Measurements from ENCODE around the gene C1orf226.
"Not testable (repeated sequence)": the region's sequence is repeated elsewhere in the genome, so short reads cannot be mapped to it uniquely, and the experiment has no call there.

The C1orf226 gene

GRCh38 chr1:162420120-162420519 lies 38.6 kb downstream of the C1orf226 start:
- H3K9ac ChIP-seq (ENCODE audit: low read depth, low read length): no peak overlapping the region

DNA sequence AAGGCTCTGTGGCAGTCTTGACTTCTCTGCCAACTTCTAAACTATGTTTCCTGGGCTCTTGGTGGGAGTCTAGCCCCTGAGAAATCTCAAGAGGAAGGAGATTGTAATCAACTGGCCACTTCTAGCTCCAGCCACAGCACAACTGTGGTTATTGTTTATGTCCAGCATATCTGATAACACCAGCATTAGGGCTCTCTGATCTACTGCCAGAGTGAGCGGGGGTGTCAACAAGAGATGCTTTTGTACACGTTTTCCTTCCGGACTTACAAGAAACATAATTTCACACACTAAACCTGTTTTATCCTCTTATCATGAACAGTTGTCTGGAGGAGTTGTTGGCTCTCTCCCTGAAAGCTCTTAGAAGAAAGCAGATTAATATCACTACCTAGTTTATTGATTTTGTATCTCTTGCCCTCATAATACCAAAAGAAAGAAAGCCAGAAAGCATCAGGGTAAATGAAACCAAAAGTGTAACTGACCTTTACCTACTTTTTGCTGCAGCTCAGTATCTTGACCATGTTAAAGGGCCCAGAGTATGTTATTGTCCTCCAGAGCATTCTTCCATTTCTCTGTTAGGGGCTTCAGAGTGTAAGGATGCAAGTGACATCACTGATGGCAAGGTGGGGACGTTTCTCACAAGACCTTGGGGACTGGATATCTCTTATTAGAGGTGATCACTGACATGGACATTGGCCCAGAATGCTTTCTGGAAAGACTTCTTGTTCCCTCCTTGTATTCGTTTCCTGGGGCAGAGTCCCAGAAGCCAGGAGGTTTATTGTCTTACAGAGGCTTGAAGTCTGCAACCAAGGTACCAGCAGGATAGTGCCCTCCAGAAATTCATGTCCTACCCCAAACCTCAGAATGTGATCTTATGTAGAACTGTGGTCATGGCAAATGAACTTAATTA lies 40.0 kb downstream of the C1orf226 start:
- no peaks in the 10 kb centered on the region for H3K9me3 ChIP-seq (ENCODE audit: control insufficient read depth, insufficient read depth, low read length)
- H3K36me3 ChIP-seq (ENCODE audit: control insufficient read depth, insufficient read depth, low read length): no peaks in the 10 kb centered on the region
- no peaks in the 10 kb centered on the region for H3K4me1 ChIP-seq (ENCODE audit: control insufficient read depth, insufficient read depth, low read length)
- no peak overlapping the region for H3K4me3 ChIP-seq (ENCODE audit: low read depth, low read length)
- H3K9ac ChIP-seq (ENCODE audit: low read depth, low read length): no peak overlapping the region
- H3K27me3 ChIP-seq (ENCODE audit: control insufficient read depth, insufficient read depth, low read length): no peaks in the 10 kb centered on the region

More at GRCh38 chr1:162420120-162420519, 38.6 kb downstream of the C1orf226 start:
- H3K4me3 ChIP-seq (ENCODE audit: low read depth, low read length): no peak overlapping the region
- peaks cover 3% of the 10 kb centered on the region for H3K9me3 ChIP-seq (ENCODE audit: control insufficient read depth, insufficient read depth, low read length)
- H3K27me3 ChIP-seq (ENCODE audit: control insufficient read depth, insufficient read depth, low read length): no peaks in the 10 kb centered on the region
- no peaks in the 10 kb centered on the region for H3K4me1 ChIP-seq (ENCODE audit: control insufficient read depth, insufficient read depth, low read length)
- no peaks in the 10 kb centered on the region for H3K36me3 ChIP-seq (ENCODE audit: control insufficient read depth, insufficient read depth, low read length)

- no peaks in the 10 kb centered on the region for H3K36me3 ChIP-seq (ENCODE audit: control insufficient read depth, insufficient read depth, low read length)
- no peaks in the 10 kb centered on the region for H3K9me3 ChIP-seq (ENCODE audit: control insufficient read depth, insufficient read depth, low read length)
- H3K9ac ChIP-seq (ENCODE audit: low read depth, low read length): no peak overlapping the region
- H3K4me3 ChIP-seq (ENCODE audit: low read depth, low read length): no peak overlapping the region
- H3K27me3 ChIP-seq (ENCODE audit: control insufficient read depth, insufficient read depth, low read length): no peaks in the 10 kb centered on the region
- no peaks in the 10 kb centered on the region for H3K4me1 ChIP-seq (ENCODE audit: control insufficient read depth, insufficient read depth, low read length)
Measured at GRCh38 chr1:162422662-162423375, 41.3 kb downstream of the C1orf226 start.

DNA sequence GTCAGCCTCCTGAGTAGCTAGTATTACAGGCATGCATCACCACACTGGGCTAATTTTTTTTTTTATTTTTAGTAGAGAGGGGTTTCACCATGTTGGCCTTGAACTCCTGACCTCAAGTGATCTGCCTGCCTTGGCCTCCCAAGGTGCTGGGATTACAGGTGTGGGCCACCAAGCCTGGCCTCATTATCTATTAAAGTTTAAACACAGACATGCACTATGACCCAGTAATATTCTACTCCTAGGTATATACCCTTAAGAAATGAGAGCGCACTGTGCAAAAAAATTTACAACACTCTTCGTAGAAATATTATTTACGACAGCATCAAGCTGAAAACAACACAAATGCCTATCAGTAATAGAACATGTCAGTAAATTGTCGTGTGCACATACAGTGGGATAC lies 49.1 kb downstream of the C1orf226 start:
- H3K4me3 ChIP-seq (ENCODE audit: low read depth, low read length): no peak overlapping the region
- no peak overlapping the region for H3K9ac ChIP-seq (ENCODE audit: low read depth, low read length)
- no peaks in the 10 kb centered on the region for H3K9me3 ChIP-seq (ENCODE audit: control insufficient read depth, insufficient read depth, low read length)
- no peaks in the 10 kb centered on the region for H3K36me3 ChIP-seq (ENCODE audit: control insufficient read depth, insufficient read depth, low read length)
- H3K27me3 ChIP-seq (ENCODE audit: control insufficient read depth, insufficient read depth, low read length): no peaks in the 10 kb centered on the region
- no peaks in the 10 kb centered on the region for H3K4me1 ChIP-seq (ENCODE audit: control insufficient read depth, insufficient read depth, low read length)

GRCh38 chr1:162432977-162433713 lies 51.6 kb downstream of the C1orf226 start:
- H3K9me3 ChIP-seq (ENCODE audit: control insufficient read depth, insufficient read depth, low read length); H3K36me3 ChIP-seq (ENCODE audit: control insufficient read depth, insufficient read depth, low read length); H3K27me3 ChIP-seq (ENCODE audit: control insufficient read depth, insufficient read depth, low read length); H3K4me3 ChIP-seq (ENCODE audit: low read depth, low read length); H3K4me1 ChIP-seq (ENCODE audit: control insufficient read depth, insufficient read depth, low read length); H3K9ac ChIP-seq (ENCODE audit: low read depth, low read length): not testable (repeated sequence)

Measured in iPS-15b (cell line).